ENCODE measurements around the gene OR5I1. TPM values are rescaled to one million over a fixed set of nuclear protein-coding genes. Genes with fewer than 3 reads are reported as not detected.
A peak's percentile ranks its signal among the peaks of the same experiment; 100 is the strongest.
"Not testable (repeated sequence)": the region's sequence is repeated elsewhere in the genome, so short reads cannot be mapped to it uniquely, and the experiment has no call there.

Gene OR5I1
- total RNA-seq = not detected in 2 replicates

DNA sequence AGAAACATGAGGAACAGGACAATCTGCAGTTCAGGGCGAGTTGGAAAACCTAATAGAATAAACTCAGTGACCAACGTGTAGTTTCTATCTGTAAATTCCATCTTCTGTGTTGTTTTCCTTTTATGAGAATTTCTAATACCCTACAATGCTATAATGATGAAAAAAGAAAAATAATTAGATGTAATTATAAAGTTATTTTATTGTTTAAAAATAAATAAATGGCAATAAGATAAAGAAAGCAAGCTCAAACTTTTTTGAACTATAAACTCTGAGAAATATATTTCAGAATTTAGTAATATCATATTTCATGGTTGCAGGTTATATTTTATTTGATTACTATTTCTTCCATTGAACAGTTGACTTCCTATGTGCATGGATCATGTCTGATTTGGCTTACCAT lies at the start of gene OR5I1:
Gene OR5I1, minus strand, starts transcription at position 101 of the 400 bp plus-strand sequence. Its CDS starts 0 bp downstream, at position 101.
- no peak for DNase-seq

DNA sequence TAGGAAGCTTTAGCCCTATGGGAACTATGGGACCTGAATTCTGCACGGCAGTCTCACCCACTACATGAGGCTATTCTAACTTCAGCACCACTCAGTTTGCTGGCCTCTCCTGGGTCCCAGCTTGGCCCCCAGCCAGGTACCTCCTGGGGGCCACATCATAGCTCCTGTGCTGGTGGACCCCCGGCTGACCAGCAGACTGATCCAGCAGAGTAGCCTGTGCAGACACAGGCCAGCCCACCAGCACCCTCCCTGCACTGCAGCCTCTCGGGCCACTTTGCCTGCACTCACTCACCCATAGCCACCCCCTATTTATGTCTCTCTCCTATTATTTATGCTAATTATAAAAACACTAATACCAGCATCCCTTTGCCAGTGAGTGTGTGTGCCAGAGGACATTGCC lies 34.7 kb upstream of the OR5I1 start:
- DNase-seq = no peak

- DNase-seq = no peak
Measured at GRCh38 chr11:55969845-55970244, 33.6 kb upstream of the OR5I1 start, which contains the start of gene OR10AG1. TSS of gene OR10AG1 (minus strand) at chr11:55969945. CDS start at chr11:55969907, 38 bp downstream.

DNA sequence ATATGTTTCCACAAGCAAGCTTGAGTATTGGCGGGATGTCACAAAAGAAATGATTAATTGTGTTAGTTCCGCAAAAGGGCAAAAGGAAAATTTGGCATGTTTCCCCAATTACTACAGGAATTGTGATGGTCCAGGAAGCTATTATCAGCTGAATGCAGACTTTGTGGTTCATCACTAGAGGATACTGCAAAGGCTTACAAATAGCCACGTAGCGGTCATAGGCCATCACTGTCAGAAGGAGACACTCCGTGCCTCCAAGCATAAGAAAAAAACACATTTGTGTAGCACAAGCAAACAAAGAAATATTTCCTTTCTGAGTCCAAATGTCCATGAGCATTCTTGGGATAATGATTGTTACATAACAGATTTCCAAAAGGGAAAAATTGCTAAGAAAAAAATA lies 31.7 kb upstream of the OR5I1 start:
- DNase-seq = no peak

- no peak for DNase-seq
Measured at GRCh38 chr11:55966391-55966790, 30.2 kb upstream of the OR5I1 start.

- no peak for DNase-seq
Measured at GRCh38 chr11:55956521-55956920, 20.3 kb upstream of the OR5I1 start.

GRCh38 chr11:55949330-55949729 lies 13.1 kb upstream of the OR5I1 start:
- no peak for DNase-seq

DNA sequence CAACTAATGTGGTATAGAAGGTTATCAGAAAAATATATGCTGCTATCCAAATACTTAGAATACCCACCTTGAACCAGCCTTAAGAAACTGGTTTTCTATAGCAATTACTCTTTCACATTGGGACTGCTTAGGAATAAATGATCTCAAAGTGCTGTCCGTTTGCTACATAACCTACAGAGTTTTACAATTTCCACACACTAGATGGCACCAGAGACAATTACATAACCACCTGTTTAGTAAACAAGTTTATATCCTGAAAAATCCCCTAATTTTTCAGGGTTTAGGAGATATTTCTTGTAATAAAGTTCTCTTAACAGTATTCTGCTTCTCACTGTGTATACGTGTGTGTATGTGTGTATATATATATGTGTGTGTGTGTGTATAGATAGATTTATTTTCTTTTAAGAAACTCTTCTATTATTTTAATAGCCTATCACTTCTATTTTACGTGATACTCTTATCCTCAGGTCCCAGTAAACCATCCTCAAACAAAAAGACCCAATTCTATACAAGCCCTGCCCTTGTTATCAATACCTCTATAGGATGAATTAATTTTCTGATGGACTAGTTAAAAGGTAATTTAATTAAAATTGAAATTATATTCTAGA lies 6.7 kb upstream of the OR5I1 start:
- DNase-seq = peak; percentile 47

- no peak for DNase-seq
Measured at GRCh38 chr11:55920537-55920936, 15.7 kb downstream of the OR5I1 start.

GRCh38 chr11:55914482-55914881 lies 21.7 kb downstream of the OR5I1 start, which contains the start of gene OR5W2:
TSS of gene OR5W2 (minus strand) at chr11:55914582. CDS start at chr11:55914582, 0 bp downstream.
- no peak for DNase-seq

GRCh38 chr11:55902308-55902707 lies 33.9 kb downstream of the OR5I1 start:
- no peak for DNase-seq

- no peak for DNase-seq
Measured at GRCh38 chr11:55895216-55895615, 41.0 kb downstream of the OR5I1 start.

DNA sequence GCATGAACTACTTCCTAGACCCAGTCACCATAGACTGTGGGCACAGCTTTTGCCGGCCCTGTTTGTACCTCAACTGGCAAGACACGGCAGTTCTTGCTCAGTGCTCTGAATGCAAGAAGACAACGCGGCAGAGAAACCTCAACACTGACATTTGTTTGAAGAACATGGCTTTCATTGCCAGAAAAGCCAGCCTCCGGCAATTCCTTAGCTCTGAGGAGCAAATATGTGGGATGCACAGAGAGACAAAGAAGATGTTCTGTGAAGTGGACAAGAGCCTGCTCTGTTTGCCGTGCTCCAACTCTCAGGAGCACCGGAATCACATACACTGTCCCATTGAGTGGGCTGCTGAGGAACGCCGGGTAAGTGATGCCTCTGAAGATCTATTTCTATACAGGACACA lies 50.7 kb downstream of the OR5I1 start:
- not testable (repeated sequence) for DNase-seq

Other genes starting within 250 kb of the OR5I1 start
- gene OR5D13, start 163.0 kb downstream of the OR5I1 start, total RNA-seq = not detected in 2 replicates
- gene OR5D14, start 140.8 kb downstream of the OR5I1 start, total RNA-seq = not detected in 2 replicates
- gene OR5L1, start 125.0 kb downstream of the OR5I1 start, total RNA-seq = not detected in 2 replicates
- gene OR5D18, start 116.8 kb downstream of the OR5I1 start, total RNA-seq = not detected in 2 replicates
- gene OR5L2, start 109.2 kb downstream of the OR5I1 start, total RNA-seq = not detected in 2 replicates
- gene OR5D16, start 97.6 kb downstream of the OR5I1 start, total RNA-seq = not detected in 2 replicates
- not detected in 2 replicates for gene TRIM51, start 53.1 kb downstream of the OR5I1 start, total RNA-seq
- gene OR5W2, start 21.8 kb downstream of the OR5I1 start, total RNA-seq = not detected in 2 replicates
- gene OR10AG1, start 33.5 kb upstream of the OR5I1 start, total RNA-seq = not detected in 2 replicates
- not detected in 2 replicates for gene OR5F1, start 58.2 kb upstream of the OR5I1 start, total RNA-seq
- not detected in 2 replicates for gene OR5AS1, start 91.3 kb upstream of the OR5I1 start, total RNA-seq
- gene OR8I2, start 156.9 kb upstream of the OR5I1 start, total RNA-seq = not detected in 2 replicates
- gene OR8H2, start 167.3 kb upstream of the OR5I1 start, total RNA-seq = not detected in 2 replicates
- not detected in 2 replicates for gene OR8H3, start 186.0 kb upstream of the OR5I1 start, total RNA-seq
- gene OR8J3, start 203.8 kb upstream of the OR5I1 start, total RNA-seq = not detected in 2 replicates
- not detected in 2 replicates for gene OR8K5, start 223.9 kb upstream of the OR5I1 start, total RNA-seq
- not detected in 2 replicates for gene OR5J2, start 240.2 kb upstream of the OR5I1 start, total RNA-seq

Measured in dermis blood vessel endothelial cell (primary cell).